DMS 273 treated with DMSO at 0.1 percent for 48 hours (cell line): ENCODE measurements around the gene NEMP2.

Experiments
- DNase-seq: peaks from one replicate; lab custom pipeline; 2025; lab: John Stamatoyannopoulos, UW

Gene NEMP2

GRCh38 chr2:190457256-190457655 lies 77.3 kb downstream of the NEMP2 start:
- no peak for DNase-seq

- no peak for DNase-seq
Observed at GRCh38 chr2:190456833-190457232, 77.7 kb downstream of the NEMP2 start.

- no peak for DNase-seq
Observed at GRCh38 chr2:190455358-190456095, 79.0 kb downstream of the NEMP2 start.

- DNase-seq: no peak
Observed at GRCh38 chr2:190454795-190455194, 79.7 kb downstream of the NEMP2 start.
